ENCODE measurements around the gene GAP43. TPM values are rescaled to one million over a fixed set of nuclear protein-coding genes. Genes with fewer than 3 reads are reported as not detected.
"Not testable (repeated sequence)": the region's sequence is repeated elsewhere in the genome, so short reads cannot be mapped to it uniquely, and the experiment has no call there.

GAP43 gene
- total RNA-seq, 1 donor from 2014 or later = 0.22 TPM

DNA sequence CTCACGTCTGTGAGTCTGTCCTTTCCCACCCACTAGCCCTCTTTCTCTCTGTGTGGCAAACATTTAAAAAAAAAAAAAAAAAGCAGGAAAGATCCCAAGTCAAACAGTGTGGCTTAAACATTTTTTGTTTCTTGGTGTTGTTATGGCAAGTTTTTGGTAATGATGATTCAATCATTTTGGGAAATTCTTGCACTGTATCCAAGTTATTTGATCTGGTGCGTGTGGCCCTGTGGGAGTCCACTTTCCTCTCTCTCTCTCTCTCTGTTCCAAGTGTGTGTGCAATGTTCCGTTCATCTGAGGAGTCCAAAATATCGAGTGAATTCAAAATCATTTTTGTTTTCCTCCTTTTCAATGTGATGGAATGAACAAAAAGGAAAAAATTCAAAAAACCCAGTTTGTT is 97.7 kb downstream of the GAP43 start:
- no peak for ATAC-seq
- intact Hi-C loops (cut with DNase I) = no loop called here
- no peak for DNase-seq (ENCODE audit: missing footprints)

DNA sequence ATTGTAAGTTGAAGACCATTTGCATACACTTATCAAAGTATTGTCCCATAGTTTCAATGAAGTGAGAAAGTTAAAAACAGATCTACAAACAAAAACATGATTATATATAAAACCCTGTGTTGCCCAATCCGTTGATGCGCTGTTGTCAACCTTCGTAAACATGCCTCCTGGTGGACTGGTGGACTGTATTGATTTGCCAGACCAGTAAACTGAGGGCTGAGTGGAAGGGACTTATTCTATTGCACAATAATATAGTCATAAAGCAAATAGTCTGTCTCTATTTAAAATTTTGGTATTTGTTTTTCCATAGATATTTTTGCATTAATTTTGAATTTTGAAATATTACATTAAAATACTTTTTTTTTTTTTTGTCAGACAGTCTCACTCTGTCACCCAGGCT is 102.5 kb downstream of the GAP43 start:
- intact Hi-C loops (cut with DNase I) = no loop called here
- DNase-seq (ENCODE audit: missing footprints) = no peak
- no peak for ATAC-seq

DNA sequence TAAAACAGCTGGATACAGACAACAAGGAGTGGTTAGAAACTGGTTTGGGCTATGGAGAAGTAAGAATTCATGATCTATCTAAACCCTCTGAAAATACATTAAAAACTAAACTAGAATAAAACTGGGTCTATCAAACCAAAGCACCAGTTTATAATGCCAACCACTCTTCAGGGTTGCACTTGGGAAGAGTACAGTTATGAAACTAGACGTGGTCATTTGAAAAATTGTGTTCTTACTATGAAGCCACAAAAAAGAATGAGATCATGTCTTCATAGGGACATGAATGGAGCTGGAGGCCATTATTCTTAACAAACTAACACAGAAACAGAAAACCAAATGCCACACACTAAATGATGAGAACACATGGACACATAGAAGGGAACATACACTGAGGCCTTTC is 103.8 kb downstream of the GAP43 start:
- DNase-seq (ENCODE audit: missing footprints) (no peak), ATAC-seq (no peak)
- intact Hi-C loops (cut with DNase I) = no loop called here

DNA sequence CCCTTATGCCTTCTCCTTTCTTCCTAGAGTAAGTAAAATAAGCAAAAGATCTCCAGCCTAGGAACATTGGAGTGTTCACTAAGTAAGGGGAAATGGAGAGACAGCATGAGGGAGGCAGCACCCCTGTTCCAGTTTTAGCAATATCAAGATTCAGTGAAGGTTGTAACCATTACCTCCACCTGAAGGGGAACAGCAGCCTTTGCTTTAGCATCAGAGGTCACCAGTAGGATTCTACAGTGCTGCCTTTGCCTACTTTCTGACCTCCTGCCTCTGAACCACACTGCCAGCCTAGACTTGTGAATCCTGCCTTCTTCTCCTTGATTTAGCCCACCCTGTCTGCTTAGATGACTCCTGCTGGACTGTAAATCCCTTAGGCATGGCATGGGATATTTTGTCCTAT is 104.7 kb downstream of the GAP43 start:
- no peak for DNase-seq (ENCODE audit: missing footprints)
- ATAC-seq = no peak
- intact Hi-C loops (cut with DNase I) = no loop called here

DNA sequence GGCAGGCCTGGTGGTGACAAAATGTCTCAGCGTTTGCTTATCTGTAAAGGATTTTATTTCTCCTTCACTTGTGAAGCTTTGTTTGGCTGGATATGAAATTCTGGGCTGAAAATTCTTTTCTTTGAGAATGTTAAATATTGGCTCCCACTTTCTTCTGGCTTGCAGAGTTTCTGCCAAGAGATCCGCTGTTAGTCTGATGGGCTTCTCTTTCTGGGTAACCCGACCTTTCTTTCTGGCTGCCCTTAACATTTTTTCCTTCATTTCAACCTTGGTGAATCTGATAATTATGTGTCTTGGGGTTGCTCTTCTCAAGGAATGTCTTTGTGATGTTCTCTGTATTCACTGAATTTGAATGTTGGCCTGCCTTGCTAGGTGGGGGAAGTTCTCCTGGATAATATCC is 113.0 kb downstream of the GAP43 start:
- DNase-seq (ENCODE audit: missing footprints); ATAC-seq; intact Hi-C loops (cut with DNase I): not testable (repeated sequence)

DNA sequence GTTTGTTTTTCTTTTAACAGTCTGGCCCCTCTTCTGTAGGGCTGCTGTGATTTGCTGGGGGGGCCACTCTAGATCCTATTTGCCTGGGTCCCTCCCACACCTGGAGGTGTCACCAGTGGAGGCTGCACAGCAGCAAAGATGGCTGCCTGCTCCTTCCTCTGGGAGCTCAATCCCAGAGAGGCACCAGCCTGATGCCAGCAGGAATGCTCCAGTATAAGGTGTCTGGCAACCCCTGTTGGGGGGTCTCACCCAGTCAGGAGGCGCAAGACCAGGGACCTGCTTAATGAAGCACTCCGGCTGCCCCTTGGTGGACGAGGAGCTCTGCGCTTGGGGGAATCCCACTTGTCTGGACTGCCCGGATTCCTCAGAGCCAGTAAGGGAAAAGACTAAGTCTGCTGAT is 118.3 kb downstream of the GAP43 start:
- ATAC-seq = no peak
- intact Hi-C loops (cut with DNase I) = no loop called here

DNA sequence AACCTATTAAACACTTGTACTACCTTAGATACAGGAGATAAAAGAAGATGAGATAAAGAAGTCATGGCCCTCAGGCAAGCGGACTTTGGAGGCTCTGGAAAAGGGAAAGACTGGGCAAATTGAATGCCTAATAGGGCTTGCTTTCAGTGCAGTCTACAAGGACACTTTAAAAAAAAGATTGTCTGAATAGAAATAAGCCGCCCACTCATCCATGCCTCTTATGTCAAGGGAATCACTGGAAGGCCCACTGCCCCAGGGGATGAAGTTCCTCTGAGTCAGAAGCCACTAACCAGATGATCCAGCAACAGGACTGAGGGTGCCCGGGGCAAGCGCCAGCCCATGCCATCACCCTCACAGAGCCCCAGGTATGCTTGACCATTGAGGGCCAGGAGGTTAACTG is 121.2 kb downstream of the GAP43 start:
- intact Hi-C loops (cut with DNase I); ATAC-seq; DNase-seq (ENCODE audit: missing footprints): not testable (repeated sequence)

More for the DNA sequence above, 118.3 kb downstream of the GAP43 start:
- DNase-seq (ENCODE audit: missing footprints) = no peak

DNA sequence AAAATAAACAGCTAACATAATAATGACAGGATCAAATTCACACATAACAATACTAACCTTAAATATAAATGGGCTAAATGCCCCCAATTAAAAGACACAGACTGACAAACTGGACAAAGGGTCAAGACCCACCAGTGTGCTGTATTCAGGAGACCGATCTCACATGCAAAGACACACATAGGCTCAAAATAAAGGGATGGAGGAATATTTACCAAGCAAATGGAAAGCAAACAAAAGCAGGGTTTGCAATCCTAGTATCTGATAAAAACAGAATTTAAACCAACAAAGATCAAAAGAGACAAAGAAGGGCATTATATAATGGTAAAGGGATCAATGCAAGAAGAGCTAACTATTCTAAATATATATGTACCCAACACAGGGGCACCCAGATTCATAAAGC is 129.7 kb downstream of the GAP43 start:
- intact Hi-C loops (cut with DNase I); DNase-seq (ENCODE audit: missing footprints); ATAC-seq: not testable (repeated sequence)

DNA sequence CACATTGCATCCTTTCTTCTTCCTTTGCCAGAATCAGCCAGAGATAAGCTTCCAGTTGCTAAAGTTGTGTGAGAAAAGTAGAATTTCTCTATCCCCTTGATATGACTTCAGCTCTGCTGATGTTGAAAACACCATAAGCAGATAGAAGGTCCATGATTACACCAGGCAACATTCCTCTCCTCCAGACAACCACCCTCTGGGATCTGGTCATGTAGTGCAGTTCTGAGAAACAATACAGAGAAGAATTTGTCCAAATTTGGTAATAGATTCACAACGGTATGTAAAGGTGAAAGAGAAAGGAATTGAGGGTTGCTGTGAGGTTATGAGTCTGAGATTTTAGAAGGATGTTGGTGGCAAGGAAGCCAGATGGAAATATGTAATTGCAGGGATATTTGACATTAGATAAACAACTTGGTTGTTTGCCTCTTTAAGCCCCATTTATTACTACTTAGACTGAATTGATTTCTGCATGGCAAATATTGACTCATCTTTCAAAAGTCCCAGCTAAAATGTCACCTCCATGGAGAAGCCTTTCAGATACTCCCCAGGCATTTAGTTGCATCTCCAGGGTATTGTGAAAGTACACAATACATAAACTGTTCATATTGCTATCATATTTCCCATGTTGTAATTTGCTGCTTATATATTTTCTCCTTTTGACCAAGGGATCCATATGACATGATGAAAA is 134.9 kb downstream of the GAP43 start:
- no peak for DNase-seq (ENCODE audit: missing footprints)
- intact Hi-C loops (cut with DNase I) = no loop called here
- no peak for ATAC-seq

DNA sequence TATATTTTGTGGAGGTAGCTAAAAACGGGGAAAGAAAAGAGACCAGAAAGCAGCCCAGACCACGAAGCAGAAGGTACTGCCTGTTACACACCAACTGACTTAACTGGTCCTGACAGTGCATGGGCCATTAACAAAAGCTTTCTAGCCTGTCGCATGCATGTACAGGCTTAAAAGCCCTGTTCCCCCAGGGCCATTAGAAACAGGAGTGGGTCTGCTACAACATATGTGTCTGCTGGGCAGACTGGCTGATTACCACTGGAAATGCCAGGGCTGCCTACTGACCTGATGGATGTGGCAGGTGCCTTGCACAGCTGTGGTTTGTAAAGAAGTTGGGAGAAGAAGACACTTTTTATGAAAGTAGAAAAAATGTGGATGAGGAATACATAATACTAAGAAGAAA is 137.4 kb downstream of the GAP43 start:
- DNase-seq (ENCODE audit: missing footprints) = no peak
- no peak for ATAC-seq
- intact Hi-C loops (cut with DNase I) = no loop called here

DNA sequence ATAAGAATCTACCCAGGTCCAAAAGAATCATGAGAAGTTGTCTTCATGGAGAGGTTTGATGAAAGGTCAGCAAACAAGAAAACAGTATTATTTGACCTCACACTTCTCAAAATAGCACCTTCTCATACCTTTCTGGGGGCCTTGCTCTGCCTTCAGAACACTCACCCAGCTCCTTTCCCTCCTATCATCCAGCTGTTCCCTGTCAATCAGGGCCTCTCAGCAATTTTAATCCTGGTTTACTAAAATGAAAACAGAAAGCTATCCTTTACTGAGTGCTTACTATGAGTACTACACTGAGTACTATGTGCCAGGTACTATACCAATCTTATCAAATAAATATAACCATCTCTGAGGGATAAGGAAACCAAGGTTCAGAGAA is 138.6 kb downstream of the GAP43 start:
- no peak for ATAC-seq
- DNase-seq (ENCODE audit: missing footprints) = no peak
- intact Hi-C loops (cut with DNase I) = no loop called here

DNA sequence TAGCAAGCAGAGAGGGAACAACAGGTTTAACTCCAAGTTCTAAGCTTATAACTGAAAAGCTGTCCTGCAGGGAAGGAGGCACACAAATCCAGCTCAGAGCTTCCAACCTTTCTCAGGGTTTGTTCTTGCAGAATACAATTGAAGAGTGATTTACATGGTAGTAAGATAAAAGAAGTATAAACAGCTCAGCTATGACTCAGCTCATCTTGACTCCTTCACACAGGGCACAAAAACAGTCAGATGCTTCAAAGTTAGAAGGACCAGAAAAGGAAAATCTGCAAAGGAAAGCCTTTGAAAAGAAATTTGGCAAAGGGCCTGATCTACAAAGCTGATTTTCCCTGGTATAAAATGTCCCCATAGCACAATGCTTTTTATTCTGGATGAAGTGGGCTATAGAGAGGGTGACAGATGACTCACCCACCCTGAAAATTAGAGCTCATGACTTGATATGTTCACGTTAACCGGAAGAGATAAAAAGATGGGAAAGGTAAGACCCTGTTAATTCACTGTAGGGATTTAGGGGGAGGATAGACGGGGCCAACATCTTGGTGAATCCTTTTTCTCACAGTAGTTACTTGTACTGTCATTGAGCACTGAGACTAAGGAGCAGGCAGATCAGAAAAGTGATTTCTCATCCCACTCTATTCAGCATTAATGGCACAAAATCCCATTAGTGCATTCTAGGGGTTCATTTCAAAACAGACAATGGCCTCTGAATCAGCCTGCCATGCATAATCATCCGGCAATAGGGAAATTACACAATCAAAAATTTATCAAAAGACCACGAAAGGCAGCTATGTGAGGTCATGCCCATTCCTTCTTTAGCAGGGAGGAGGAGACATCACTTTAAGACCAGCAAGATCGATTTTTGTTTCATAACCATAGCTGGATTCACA is 143.5 kb downstream of the GAP43 start:
- no peak for DNase-seq (ENCODE audit: missing footprints)
- intact Hi-C loops (cut with DNase I) = no loop called here
- no peak for ATAC-seq

DNA sequence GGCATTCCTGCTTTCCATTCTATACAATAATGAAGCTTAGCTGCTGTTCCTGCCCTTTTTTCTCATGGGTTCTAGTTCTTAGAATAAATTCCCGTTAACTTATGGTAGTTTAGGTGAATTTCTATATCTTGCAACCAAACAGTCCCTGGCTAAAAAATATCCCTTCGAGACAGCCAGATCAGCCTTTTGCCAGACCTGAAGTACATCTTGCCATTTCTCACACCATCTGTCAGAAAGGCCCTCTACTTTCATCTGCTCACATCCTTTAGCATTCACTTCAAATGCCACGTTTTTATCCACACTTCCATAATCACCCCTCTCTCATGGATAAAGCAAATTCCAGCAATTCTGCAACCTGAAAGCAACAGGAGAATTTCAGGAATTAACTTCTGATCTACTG is 145.4 kb downstream of the GAP43 start:
- no peak for DNase-seq (ENCODE audit: missing footprints)
- no peak for ATAC-seq
- intact Hi-C loops (cut with DNase I) = no loop called here
